K562 (cell line): ENCODE data around the gene TFDP1. TPM values are rescaled to one million over a fixed set of nuclear protein-coding genes. Genes with fewer than 3 reads are reported as not detected.

Source experiments
- ATAC-seq: fragments of 200-7000 bp; cut with Tn5 transposase; 3 replicates; pipeline ENCODE4 v1.9.1; 2020; ENCODE audit warnings: moderate library complexity
- BruUV-seq: library from RNA; stranded (reverse); fragments of 400-500 nt; replicated peaks from 2 replicates; lab custom pipeline; 2021; lab: Mats Ljungman, UMichigan
- CTCF ChIA-PET: fragments of 300-600 bp; formaldehyde crosslinking; extraction: SDS; loops from one replicate; lab custom pipeline; 2021; ENCODE audit warnings: low intra/inter-chr PET ratio; lab: Yijun Ruan, JAX
- POLR2A ChIA-PET: fragments of 300-600, 350-650 bp; sonication (Branson Sonifier 250); formaldehyde crosslinking; extraction: SDS; loops from one replicate; lab custom pipeline; 2021; ENCODE audit warnings: antibody characterized with exemption, inconsistent platforms; lab: Yijun Ruan, JAX
- DNase-seq, 4 experiments: peaks; one replicate each; pipeline versions ENCODE4 v3.0.0 to v3.0.0-alpha.2; 2011 to 2018; ENCODE audit warnings: low spot score in 3 of 4, mixed read lengths in 3 of 4; ENCODE audit errors: extremely low read depth in 1 of 4
- FAIRE-seq: peaks from 2 replicates; lab custom pipeline; 2011; peaks lifted over from hg19 to GRCh38; lab: Jason Lieb, UNC
- H2AFZ ChIP-seq: 2 replicates; pipeline ENCODE4 v1.6.0; 2011; ENCODE audit warnings: low read depth, low read length, control low read depth, inconsistent platforms
- H3K27ac ChIP-seq: fragments of 200-600 bp; 3 replicates; pipeline ENCODE4 v1.8.0; 2011; ENCODE audit warnings: low read depth, mild to moderate bottlenecking, control low read depth, inconsistent platforms, low read length, moderate library complexity, mixed read lengths; ENCODE audit errors: extremely low read depth
- H3K27me3 ChIP-seq, 2 experiments: fragments of 300-600 bp in 1 of 2; 2 replicates in 1 of 2; 3 replicates in 1 of 2; pipeline versions ENCODE4 v1.6.0 to v1.8.0; 2011; ENCODE audit warnings: inconsistent platforms in 2 of 2, low read length in 2 of 2, mild to moderate bottlenecking in 1 of 2, mixed read lengths in 1 of 2, moderate library complexity in 1 of 2; ENCODE audit not compliant: control insufficient read depth in 2 of 2, insufficient read depth in 2 of 2
- H3K36me3 ChIP-seq: fragments of 300-600 bp; 3 replicates; pipeline ENCODE4 v1.8.0; 2011; ENCODE audit warnings: mild to moderate bottlenecking, low read length, inconsistent platforms; ENCODE audit not compliant: control insufficient read depth, insufficient read depth
- H3K4me1 ChIP-seq, 2 experiments: fragments of 200-600 bp in 1 of 2; replicated peaks in 1 of 2; 2 replicates in 1 of 2; 3 replicates in 1 of 2; pipeline versions ENCODE4 v1.5.1 to v1.8.0; 2011; ENCODE audit warnings: inconsistent platforms in 2 of 2, low read length in 2 of 2, mild to moderate bottlenecking in 1 of 2, mixed read lengths in 1 of 2, moderate library complexity in 1 of 2; ENCODE audit not compliant: control insufficient read depth in 2 of 2, insufficient read depth in 2 of 2
- H3K4me2 ChIP-seq: 2 replicates; pipeline ENCODE4 v1.6.1; 2011; ENCODE audit warnings: low read length, control low read depth, inconsistent platforms, mixed read lengths; ENCODE audit not compliant: insufficient read depth
- H3K4me3 ChIP-seq: fragments of 200-600 bp; sonication (generic), shearing (Covaris generic); 2 replicates; pipeline ENCODE4 v1.5.1; 2016; ENCODE audit warnings: control low read depth, inconsistent platforms
- H3K79me2 ChIP-seq: fragments of 200-600 bp; 3 replicates; pipeline ENCODE4 v1.8.0; 2011; ENCODE audit warnings: low read length, inconsistent platforms; ENCODE audit not compliant: control insufficient read depth, insufficient read depth
- H3K9ac ChIP-seq, 2 experiments: 2 replicates each; pipeline versions ENCODE4 v1.6.0 to v1.6.1; 2011; ENCODE audit warnings: low read depth in 2 of 2, low read length in 2 of 2, control low read depth in 1 of 2, inconsistent platforms in 1 of 2, mild to moderate bottlenecking in 1 of 2, mixed read lengths in 1 of 2; ENCODE audit not compliant: insufficient read depth in 1 of 2
- H3K9me1 ChIP-seq: one replicate; pipeline ENCODE4 v1.6.0; 2011; ENCODE audit warnings: inconsistent platforms, mild to moderate bottlenecking, low read length, moderate library complexity; ENCODE audit not compliant: control insufficient read depth, insufficient read depth
- H3K9me3 ChIP-seq: replicated peaks from 2 replicates; pipeline ENCODE4 v1.5.1; 2011; ENCODE audit warnings: low read depth, low read length, inconsistent platforms; ENCODE audit not compliant: control insufficient read depth, insufficient read depth
- H4K20me1 ChIP-seq: replicated peaks from 2 replicates; pipeline ENCODE4 v1.6.1; 2011; ENCODE audit warnings: low read length, inconsistent platforms, mixed read lengths; ENCODE audit not compliant: control insufficient read depth, insufficient read depth
- NFIC ChIP-seq: fragments of 450-650 bp; IDR thresholded peaks from 2 replicates; pipeline ENCODE4 v1.6.1; 2017; ENCODE audit warnings: mild to moderate bottlenecking, inconsistent platforms
- WGBS: fragments of 100-300 bp; shearing (Covaris generic); methylation state at CpG from one replicate; pipeline ENCODE4 v1.1.6; 2016; ENCODE audit warnings: low coverage, mixed read lengths; ENCODE audit not compliant: insufficient coverage; ENCODE audit errors: missing lambda C conversion rate; 5-methylcytosine and 5-hydroxymethylcytosine counted together
- in situ Hi-C: fragments of 300-500 bp; cut with MboI; formaldehyde crosslinking; loops from 4 replicates; pipeline ENCODE4 v1.15.0; 2018; ENCODE audit warnings: inconsistent platforms, mixed read lengths
- intact Hi-C: fragments of 100-400 bp; cut with micrococcal nuclease; formaldehyde crosslinking; loops from 2 replicates; pipeline ENCODE4 v1.14.2; 2022
- polyA plus RNA-seq, 8 experiments: library from polyadenylated mRNA; depleted of rRNA in 4 of 8; stranded (reverse) in 5 of 8; unstranded in 3 of 8; fragments of >200 nt; fragmentation: Nextera tagmentation in 2 of 8; fragmentation: Illumina TruSeq in 1 of 8; extraction: Ambion mirVana in 2 of 8; extraction: Trizol in 1 of 8; gene quantifications; 2 replicates each; pipeline versions ENCODE4 v1.2.1 to v1.2.3, GENCODE V29; 2011 to 2014; ENCODE audit warnings: inconsistent platforms in 1 of 8, missing spikeins in 1 of 8
- total RNA-seq, 7 experiments: library from RNA; depleted of rRNA in 6 of 7; stranded (reverse); fragments of >200 nt in 6 of 7; fragmentation: Illumina TruSeq in 2 of 7; extraction: Trizol in 2 of 7; gene quantifications; 2 replicates each; pipeline versions ENCODE4 v1.2.1 to v1.2.3, GENCODE V29; 2011 to 2021; ENCODE audit warnings: low replicate concordance in 1 of 7
- TF ChIP-seq, protein P1 (sequence below): fragments of 450-650 bp; IDR thresholded peaks from 2 replicates; pipeline ENCODE4 v1.6.1; 2017; ENCODE audit warnings: antibody characterized with exemption
- TF ChIP-seq, protein P2 (sequence below): fragments of 200-600 bp; sonication (generic); IDR thresholded peaks from one replicate; pipeline ENCODE4 v1.6.1; 2012; ENCODE audit warnings: mild to moderate bottlenecking, low read depth, low read length, inconsistent platforms

The TFDP1 gene
- total and polyA plus RNA-seq, 9 of the 15 experiments (the other 6 are each of a cell fraction or from before 2014, with no cell fraction given): 33.8 to 145 (median 69.1) TPM

DNA sequence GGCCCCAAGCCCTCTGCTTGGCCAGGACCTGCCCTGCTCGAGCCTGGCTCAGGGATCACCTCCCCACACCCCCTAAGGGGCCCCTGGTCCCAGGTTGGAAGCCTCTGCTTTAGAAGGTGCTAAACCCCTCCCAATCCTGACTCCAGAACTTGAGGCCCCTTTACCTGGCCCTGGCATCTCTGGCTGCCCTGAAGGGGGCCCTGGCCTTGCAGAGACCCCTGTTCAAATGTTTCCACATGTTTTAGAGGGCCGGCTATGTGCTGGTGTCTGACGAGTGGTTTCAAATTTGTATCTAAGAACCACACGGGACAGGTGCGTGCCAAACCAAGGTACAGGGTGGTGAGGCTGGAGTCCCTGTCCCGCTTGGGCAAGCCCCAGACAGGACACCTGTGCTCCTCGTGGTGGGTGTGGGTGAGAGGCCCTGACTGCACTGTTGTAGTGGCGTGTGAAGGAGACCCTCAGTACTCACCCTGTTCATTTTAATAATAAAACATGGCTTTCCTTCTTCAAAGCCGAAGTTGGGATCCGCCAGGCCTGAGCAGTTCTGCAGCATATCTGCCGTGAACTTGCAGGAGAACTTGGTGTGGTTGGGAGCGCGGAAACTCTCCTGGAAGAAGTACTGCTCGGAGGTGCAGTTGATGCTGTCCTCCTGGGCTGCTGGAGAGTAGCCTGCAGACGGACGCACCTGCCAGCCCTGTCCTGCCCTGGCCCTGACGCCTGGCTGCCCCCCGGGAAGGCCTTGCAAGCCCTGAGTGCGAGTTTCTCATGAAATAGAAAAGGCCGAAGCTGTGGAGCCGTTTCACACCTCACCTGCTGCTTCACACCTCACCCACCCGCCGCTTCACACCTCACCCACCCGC is 68.1 kb downstream of the TFDP1 start (continued):
- TF ChIP-seq, protein P1, sequence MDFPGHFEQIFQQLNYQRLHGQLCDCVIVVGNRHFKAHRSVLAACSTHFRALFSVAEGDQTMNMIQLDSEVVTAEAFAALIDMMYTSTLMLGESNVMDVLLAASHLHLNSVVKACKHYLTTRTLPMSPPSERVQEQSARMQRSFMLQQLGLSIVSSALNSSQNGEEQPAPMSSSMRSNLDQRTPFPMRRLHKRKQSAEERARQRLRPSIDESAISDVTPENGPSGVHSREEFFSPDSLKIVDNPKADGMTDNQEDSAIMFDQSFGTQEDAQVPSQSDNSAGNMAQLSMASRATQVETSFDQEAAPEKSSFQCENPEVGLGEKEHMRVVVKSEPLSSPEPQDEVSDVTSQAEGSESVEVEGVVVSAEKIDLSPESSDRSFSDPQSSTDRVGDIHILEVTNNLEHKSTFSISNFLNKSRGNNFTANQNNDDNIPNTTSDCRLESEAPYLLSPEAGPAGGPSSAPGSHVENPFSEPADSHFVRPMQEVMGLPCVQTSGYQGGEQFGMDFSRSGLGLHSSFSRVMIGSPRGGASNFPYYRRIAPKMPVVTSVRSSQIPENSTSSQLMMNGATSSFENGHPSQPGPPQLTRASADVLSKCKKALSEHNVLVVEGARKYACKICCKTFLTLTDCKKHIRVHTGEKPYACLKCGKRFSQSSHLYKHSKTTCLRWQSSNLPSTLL: no peak

DNA sequence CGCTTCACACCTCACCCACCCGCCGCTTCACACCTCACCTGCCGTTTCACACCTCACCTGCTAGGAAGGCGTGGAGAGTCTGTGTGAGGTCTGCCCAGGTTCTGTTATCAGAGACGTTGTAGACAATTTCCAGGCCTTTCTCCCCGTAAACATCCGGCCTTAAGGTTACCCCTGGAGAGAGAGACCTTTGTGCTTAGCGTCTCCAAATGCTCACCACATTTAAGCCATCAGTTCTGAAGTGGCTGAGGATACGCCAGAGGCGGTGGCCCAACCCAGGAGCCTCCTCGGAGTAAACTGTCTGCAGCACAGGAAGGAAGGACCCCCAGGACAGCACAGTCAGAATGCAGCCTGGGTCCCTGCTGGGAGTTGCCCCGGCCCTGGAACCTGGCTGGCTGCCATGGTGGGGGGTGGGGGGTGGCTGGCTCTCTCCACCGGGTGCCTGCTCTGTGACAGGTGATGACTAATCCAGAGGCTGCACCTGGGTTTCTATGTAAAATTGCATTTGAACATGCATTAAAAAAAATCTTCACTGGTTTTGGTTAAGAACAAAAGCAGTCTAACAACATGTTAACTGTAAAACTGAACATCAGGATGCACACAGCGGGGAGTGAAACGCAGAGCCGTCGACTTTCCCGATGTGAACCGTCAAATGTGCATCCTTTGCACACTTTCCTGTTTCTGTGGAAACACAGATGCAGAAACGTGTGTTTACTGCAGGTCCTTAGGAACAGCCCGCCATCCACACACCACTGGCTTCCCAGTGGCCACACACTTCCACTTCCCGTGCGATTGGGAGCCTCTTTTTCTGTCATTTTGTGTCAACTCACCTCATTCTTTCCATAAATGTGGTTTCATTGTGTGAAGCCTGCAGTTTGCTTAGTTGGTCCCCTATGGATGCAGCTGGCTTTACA is 69.0 kb downstream of the TFDP1 start:
- intact Hi-C loops: no loop called here
- H3K4me2 ChIP-seq: no peak overlapping the region
- peaks cover 18 to 70% of the 10 kb centered on the region in 2 experiments for H3K27me3 ChIP-seq
- H3K27ac ChIP-seq: no peak overlapping the region
- no peaks in the 10 kb centered on the region for H3K9me1 ChIP-seq
- no peaks in the 10 kb centered on the region for H3K79me2 ChIP-seq
- TF ChIP-seq, protein P2, sequence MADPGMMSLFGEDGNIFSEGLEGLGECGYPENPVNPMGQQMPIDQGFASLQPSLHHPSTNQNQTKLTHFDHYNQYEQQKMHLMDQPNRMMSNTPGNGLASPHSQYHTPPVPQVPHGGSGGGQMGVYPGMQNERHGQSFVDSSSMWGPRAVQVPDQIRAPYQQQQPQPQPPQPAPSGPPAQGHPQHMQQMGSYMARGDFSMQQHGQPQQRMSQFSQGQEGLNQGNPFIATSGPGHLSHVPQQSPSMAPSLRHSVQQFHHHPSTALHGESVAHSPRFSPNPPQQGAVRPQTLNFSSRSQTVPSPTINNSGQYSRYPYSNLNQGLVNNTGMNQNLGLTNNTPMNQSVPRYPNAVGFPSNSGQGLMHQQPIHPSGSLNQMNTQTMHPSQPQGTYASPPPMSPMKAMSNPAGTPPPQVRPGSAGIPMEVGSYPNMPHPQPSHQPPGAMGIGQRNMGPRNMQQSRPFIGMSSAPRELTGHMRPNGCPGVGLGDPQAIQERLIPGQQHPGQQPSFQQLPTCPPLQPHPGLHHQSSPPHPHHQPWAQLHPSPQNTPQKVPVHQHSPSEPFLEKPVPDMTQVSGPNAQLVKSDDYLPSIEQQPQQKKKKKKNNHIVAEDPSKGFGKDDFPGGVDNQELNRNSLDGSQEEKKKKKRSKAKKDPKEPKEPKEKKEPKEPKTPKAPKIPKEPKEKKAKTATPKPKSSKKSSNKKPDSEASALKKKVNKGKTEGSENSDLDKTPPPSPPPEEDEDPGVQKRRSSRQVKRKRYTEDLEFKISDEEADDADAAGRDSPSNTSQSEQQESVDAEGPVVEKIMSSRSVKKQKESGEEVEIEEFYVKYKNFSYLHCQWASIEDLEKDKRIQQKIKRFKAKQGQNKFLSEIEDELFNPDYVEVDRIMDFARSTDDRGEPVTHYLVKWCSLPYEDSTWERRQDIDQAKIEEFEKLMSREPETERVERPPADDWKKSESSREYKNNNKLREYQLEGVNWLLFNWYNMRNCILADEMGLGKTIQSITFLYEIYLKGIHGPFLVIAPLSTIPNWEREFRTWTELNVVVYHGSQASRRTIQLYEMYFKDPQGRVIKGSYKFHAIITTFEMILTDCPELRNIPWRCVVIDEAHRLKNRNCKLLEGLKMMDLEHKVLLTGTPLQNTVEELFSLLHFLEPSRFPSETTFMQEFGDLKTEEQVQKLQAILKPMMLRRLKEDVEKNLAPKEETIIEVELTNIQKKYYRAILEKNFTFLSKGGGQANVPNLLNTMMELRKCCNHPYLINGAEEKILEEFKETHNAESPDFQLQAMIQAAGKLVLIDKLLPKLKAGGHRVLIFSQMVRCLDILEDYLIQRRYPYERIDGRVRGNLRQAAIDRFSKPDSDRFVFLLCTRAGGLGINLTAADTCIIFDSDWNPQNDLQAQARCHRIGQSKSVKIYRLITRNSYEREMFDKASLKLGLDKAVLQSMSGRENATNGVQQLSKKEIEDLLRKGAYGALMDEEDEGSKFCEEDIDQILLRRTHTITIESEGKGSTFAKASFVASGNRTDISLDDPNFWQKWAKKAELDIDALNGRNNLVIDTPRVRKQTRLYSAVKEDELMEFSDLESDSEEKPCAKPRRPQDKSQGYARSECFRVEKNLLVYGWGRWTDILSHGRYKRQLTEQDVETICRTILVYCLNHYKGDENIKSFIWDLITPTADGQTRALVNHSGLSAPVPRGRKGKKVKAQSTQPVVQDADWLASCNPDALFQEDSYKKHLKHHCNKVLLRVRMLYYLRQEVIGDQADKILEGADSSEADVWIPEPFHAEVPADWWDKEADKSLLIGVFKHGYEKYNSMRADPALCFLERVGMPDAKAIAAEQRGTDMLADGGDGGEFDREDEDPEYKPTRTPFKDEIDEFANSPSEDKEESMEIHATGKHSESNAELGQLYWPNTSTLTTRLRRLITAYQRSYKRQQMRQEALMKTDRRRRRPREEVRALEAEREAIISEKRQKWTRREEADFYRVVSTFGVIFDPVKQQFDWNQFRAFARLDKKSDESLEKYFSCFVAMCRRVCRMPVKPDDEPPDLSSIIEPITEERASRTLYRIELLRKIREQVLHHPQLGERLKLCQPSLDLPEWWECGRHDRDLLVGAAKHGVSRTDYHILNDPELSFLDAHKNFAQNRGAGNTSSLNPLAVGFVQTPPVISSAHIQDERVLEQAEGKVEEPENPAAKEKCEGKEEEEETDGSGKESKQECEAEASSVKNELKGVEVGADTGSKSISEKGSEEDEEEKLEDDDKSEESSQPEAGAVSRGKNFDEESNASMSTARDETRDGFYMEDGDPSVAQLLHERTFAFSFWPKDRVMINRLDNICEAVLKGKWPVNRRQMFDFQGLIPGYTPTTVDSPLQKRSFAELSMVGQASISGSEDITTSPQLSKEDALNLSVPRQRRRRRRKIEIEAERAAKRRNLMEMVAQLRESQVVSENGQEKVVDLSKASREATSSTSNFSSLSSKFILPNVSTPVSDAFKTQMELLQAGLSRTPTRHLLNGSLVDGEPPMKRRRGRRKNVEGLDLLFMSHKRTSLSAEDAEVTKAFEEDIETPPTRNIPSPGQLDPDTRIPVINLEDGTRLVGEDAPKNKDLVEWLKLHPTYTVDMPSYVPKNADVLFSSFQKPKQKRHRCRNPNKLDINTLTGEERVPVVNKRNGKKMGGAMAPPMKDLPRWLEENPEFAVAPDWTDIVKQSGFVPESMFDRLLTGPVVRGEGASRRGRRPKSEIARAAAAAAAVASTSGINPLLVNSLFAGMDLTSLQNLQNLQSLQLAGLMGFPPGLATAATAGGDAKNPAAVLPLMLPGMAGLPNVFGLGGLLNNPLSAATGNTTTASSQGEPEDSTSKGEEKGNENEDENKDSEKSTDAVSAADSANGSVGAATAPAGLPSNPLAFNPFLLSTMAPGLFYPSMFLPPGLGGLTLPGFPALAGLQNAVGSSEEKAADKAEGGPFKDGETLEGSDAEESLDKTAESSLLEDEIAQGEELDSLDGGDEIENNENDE: no peak
- peak; percentile 16; the same call in 1 of the 2 replicates for TF ChIP-seq NFIC
- TF ChIP-seq, all 486 proteins: peak for 1
- DNase-seq: peak in 1 of 4 experiments; percentile 18
- POLR2A ChIA-PET: no interaction called here
- Histone ChIP-seq H4K20me1 (no peaks in the 10 kb centered on the region; the same call in 1 of the 2 replicates), H2AFZ (no peak overlapping the region), H3K9me3 (no peaks in the 10 kb centered on the region), H3K4me1 (peaks cover 0 to 15% of the 10 kb centered on the region in 2 experiments; a peak in 2 of 5 replicates), H3K4me3 (no peak overlapping the region), H3K9ac (no peak overlapping the region), H3K36me3 (no peaks in the 10 kb centered on the region)
- no peak for ATAC-seq
- FAIRE-seq: no peak
- WGBS: 8% methylated on average over 22 of the region's 24 CpGs
- in situ Hi-C loops: loop anchor here (10.0 kb wide), 1 partner anchor 261 kb away; no protein-coding TSS in a partner anchor
- CTCF ChIA-PET: no interaction called here
- BruUV-seq: no TSS peak
